ENCODE data around the gene BCDIN3D. TPM values are rescaled to one million over a fixed set of nuclear protein-coding genes. Genes with fewer than 3 reads are reported as not detected.
"Not testable (repeated sequence)": the region's sequence is repeated elsewhere in the genome, so short reads cannot be mapped to it uniquely, and the experiment has no call there.

BCDIN3D gene
- total and polyA plus RNA-seq, 4 donors, result 2.6 to 4.4 (median 3.0) TPM

GRCh38 chr12:49872781-49873181 lies 29.9 kb upstream of the BCDIN3D start:
- WGBS, 2 donors, result 79 to 82% methylated on average over 6 of the region's 6 CpGs
- Histone ChIP-seq H3K4me1 (ENCODE audit: control insufficient read depth in 5 of 5, insufficient read depth in 5 of 5, low read length in 5 of 5) (peaks cover 3 to 51% (median 29%) of the 10 kb centered on the region in 5 donors), H3K36me3 (ENCODE audit: control insufficient read depth in 4 of 4, insufficient read depth in 4 of 4, low read length in 4 of 4) (no peaks in the 10 kb centered on the region), H3K4me3 (no peak overlapping the region), H3K9me3 (ENCODE audit: control insufficient read depth in 4 of 4, insufficient read depth in 3 of 4, low read length in 3 of 4) (no peaks in the 10 kb centered on the region), H3K27ac (ENCODE audit: low read depth in 1 of 2, low read length in 1 of 2) (no peak overlapping the region), H3K27me3 (ENCODE audit: control insufficient read depth in 3 of 3, insufficient read depth in 3 of 3, low read length in 2 of 3) (no peaks in the 10 kb centered on the region), H3K9ac (ENCODE audit: insufficient read depth in 1 of 2, low read length in 2 of 2) (no peak overlapping the region)
- ATAC-seq (ENCODE audit: insufficient read depth, low FRiP score), result no peak
- peak in 2 of 3 donors; percentile 30 for DNase-seq
- TF ChIP-seq, protein P1, sequence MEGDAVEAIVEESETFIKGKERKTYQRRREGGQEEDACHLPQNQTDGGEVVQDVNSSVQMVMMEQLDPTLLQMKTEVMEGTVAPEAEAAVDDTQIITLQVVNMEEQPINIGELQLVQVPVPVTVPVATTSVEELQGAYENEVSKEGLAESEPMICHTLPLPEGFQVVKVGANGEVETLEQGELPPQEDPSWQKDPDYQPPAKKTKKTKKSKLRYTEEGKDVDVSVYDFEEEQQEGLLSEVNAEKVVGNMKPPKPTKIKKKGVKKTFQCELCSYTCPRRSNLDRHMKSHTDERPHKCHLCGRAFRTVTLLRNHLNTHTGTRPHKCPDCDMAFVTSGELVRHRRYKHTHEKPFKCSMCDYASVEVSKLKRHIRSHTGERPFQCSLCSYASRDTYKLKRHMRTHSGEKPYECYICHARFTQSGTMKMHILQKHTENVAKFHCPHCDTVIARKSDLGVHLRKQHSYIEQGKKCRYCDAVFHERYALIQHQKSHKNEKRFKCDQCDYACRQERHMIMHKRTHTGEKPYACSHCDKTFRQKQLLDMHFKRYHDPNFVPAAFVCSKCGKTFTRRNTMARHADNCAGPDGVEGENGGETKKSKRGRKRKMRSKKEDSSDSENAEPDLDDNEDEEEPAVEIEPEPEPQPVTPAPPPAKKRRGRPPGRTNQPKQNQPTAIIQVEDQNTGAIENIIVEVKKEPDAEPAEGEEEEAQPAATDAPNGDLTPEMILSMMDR (IDR thresholded peaks at IDR 0.05; ENCODE audit: control extremely low read depth, extremely low read depth), result no peak

DNA sequence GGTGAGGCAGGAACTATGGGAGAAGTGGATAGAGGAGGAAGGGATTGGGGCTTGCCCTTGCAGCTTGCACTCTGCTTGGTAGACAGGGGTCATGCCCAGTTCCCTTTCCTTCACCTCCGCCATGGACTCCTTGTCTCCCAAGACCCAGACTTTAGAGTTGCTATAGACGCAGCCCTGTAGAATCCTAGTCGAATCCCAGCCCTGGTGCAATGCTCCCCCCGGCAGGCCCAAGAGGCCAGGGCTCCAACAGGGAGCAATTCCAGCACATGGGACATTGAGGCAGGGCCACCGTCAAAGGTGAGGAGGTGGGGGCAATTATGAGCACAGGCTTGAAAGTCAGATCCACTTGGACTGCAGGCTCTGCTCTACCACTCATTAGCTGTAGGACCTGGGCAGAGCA lies 29.5 kb upstream of the BCDIN3D start:
- 93 to 97% methylated on average over 5 of the region's 5 CpGs for WGBS, 2 donors
- DNase-seq, result no peak
- Histone ChIP-seq H3K36me3 (ENCODE audit: control insufficient read depth in 4 of 4, insufficient read depth in 4 of 4, low read length in 4 of 4) (no peaks in the 10 kb centered on the region), H3K9me3 (ENCODE audit: control insufficient read depth in 4 of 4, insufficient read depth in 3 of 4, low read length in 3 of 4) (no peaks in the 10 kb centered on the region), H3K4me3 (no peak overlapping the region), H3K27ac (ENCODE audit: low read depth in 1 of 2, low read length in 1 of 2) (no peak overlapping the region), H3K9ac (ENCODE audit: insufficient read depth in 1 of 2, low read length in 2 of 2) (no peak overlapping the region), H3K27me3 (ENCODE audit: control insufficient read depth in 3 of 3, insufficient read depth in 3 of 3, low read length in 2 of 3) (no peaks in the 10 kb centered on the region), H3K4me1 (ENCODE audit: control insufficient read depth in 5 of 5, insufficient read depth in 5 of 5, low read length in 5 of 5) (peaks cover 3 to 55% (median 33%) of the 10 kb centered on the region in 5 donors)
- TF ChIP-seq, protein P1 (IDR thresholded peaks at IDR 0.05; ENCODE audit: control extremely low read depth, extremely low read depth), result no peak
- no peak for ATAC-seq (ENCODE audit: insufficient read depth, low FRiP score)

- not testable (repeated sequence) for DNase-seq; H3K9me3 ChIP-seq (ENCODE audit: control insufficient read depth in 4 of 4, insufficient read depth in 3 of 4, low read length in 3 of 4); ATAC-seq (ENCODE audit: insufficient read depth, low FRiP score); H3K4me3 ChIP-seq; H3K27me3 ChIP-seq (ENCODE audit: control insufficient read depth in 3 of 3, insufficient read depth in 3 of 3, low read length in 2 of 3); H3K36me3 ChIP-seq (ENCODE audit: control insufficient read depth in 4 of 4, insufficient read depth in 4 of 4, low read length in 4 of 4); H3K27ac ChIP-seq (ENCODE audit: low read depth in 1 of 2, low read length in 1 of 2); H3K9ac ChIP-seq (ENCODE audit: insufficient read depth in 1 of 2, low read length in 2 of 2)
- 84 to 87% methylated on average over 8 of the region's 8 CpGs for WGBS, 2 donors
- H3K4me1 ChIP-seq (ENCODE audit: control insufficient read depth in 5 of 5, insufficient read depth in 5 of 5, low read length in 5 of 5), result peaks cover 3 to 61% (median 38%) of the 10 kb centered on the region in 5 donors
These were observed 28.9 kb upstream of the BCDIN3D start for GRCh38 chr12:49871811-49872251.

DNA sequence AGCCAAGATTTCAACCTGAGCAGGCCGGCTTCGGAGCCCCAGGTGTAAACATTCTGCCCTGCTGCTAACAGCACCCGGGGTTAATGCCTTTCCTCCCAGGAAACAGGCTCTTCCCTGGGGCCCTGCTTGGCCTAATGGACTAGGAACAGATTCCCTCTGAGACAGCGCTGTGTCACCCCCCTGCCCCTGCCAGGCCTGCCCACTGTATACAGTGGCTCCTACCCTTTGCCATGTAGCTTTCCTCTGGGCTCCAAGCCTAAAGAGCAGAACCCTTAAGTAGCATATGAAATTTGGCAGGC lies 28.3 kb upstream of the BCDIN3D start:
- Histone ChIP-seq H3K27me3 (ENCODE audit: control insufficient read depth in 3 of 3, insufficient read depth in 3 of 3, low read length in 2 of 3) (no peaks in the 10 kb centered on the region), H3K9ac (ENCODE audit: insufficient read depth in 1 of 2, low read length in 2 of 2) (no peak overlapping the region), H3K4me3 (no peak overlapping the region), H3K36me3 (ENCODE audit: control insufficient read depth in 4 of 4, insufficient read depth in 4 of 4, low read length in 4 of 4) (no peaks in the 10 kb centered on the region), H3K4me1 (ENCODE audit: control insufficient read depth in 5 of 5, insufficient read depth in 5 of 5, low read length in 5 of 5) (peaks cover 3 to 61% (median 38%) of the 10 kb centered on the region in 5 donors), H3K9me3 (ENCODE audit: control insufficient read depth in 4 of 4, insufficient read depth in 3 of 4, low read length in 3 of 4) (no peaks in the 10 kb centered on the region), H3K27ac (ENCODE audit: low read depth in 1 of 2, low read length in 1 of 2) (no peak overlapping the region)
- ATAC-seq (ENCODE audit: insufficient read depth, low FRiP score) (no peak), DNase-seq (no peak)
- WGBS, 2 donors, result 84 to 89% methylated on average over 4 of the region's 4 CpGs
- TF ChIP-seq, protein P1 (IDR thresholded peaks at IDR 0.05; ENCODE audit: control extremely low read depth, extremely low read depth), result no peak

All from lung (tissue), 12 donors.